ENCODE measurements around the gene SLC44A3.

The SLC44A3 gene

DNA sequence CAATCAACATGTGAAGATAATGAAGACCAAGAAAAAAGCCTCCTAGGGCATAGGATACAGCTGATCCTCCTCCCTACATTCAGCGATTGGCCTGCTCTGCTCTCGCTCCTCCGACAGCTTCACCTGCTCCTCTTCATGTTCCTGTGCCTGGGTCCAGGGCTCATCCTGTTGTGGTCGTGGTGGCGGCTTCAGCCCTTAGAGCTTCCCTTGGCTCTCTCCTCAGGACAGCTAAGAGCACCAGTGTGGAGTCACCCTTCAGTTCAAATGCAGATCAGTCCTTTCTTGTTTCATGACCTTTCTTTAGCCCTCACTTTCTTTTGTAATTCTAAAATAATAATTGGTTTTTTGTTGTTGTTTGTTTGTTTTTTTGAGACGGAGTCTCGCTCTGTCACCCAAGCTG, 88.0 kb downstream of the SLC44A3 start:
- DNase-seq (ENCODE audit: low read depth): no peak

DNA sequence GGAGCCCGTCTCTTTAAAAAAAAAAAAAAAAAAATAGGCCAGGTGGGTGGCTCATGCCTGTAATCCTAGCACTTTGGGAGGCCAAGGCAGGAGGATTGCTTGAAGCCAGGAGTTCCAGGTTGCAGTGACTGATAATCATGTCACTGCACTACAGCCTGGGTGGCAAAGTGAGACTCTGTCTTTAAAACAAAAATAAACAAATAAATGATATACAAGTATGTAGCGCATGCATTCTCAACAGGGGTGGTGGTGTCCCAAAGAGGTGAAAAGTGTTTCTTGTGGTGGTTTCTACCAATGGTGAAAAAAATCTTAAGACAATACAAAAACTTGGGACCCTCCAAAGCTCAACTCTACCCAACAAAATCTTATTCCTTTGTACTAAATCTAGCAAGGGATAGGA, 88.8 kb downstream of the SLC44A3 start:
- DNase-seq (ENCODE audit: low read depth): no peak

DNA sequence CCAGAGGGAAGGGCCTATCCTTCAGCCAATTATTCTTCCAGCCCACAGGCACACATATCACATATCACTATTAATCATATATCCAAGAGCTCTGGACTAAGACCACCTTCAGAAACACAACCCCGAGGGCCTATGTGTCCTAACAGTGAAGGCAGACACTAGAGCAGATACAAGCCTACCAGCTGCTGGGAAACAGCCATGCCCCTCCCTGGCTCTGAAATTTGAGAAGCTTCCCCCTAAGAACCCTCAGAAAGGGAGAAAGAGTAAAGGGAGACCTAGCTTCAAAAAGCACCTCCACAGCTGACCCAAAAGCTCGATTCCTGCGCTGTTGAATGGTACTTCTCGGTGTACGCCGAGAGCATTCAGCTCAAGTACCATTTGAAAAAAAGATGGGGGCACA, 89.3 kb downstream of the SLC44A3 start:
- no peak for DNase-seq (ENCODE audit: low read depth)

DNA sequence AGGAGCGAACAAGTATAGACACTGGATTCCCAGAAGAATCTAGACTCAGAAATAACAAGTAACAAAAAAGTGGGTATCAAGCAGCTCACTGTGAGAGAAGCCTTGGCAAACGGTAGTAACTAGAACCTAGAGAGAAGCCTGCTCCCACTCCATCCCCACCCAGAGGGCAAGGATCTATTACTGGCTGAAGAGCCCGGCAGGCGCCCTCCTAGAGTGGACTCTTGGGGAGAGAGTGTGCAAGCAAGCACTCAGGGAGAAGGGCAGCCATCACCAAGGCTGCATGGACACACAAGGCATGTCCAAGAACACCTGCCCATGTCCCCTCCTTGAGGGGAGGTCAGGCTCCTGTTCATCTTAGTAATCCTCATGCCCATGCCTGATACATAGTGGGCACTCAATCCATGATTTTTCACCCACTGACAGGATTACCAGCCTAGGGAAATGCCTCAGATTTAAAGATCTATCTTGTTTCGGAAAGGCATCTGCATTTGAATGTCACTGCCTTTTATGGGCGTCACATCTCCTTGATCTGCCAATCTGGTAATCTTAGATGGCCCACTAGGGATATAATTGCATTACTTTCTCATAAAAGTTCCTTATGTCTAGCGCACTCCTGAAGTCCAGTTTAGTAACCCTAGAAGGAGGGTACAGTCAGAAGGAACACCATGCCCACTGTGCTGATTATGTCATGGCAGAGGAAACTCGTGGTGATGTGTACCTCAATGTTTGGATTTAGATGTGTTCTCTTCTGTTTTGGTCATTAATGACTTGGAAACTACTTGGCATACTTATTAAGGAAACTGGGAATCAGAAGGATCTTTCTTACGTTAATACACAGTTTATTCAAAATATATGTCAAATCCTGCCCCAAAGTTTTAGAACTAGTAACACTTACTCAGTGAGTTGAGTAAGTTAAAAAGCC, 92.4 kb downstream of the SLC44A3 start:
- DNase-seq (ENCODE audit: low read depth): no peak

DNA sequence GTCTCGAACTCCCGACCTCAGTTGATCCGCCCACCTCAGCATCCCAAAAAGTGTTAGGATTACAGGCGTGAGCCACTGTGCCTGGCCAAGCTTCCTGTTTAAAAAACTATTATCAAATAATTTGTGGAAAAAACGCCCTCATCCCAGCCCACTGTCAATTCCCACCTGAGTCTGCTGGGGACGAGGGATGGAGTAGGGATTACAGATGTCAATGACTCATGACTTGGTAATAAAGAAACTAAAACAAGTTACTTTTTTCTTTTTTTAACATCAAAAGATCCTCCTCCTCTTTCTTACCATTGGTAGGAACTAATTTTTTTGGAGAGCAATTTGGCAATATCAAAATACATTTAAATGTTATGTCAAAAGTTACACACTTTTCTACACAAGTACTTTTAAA, 97.1 kb downstream of the SLC44A3 start:
- DNase-seq (ENCODE audit: low read depth): no peak

DNA sequence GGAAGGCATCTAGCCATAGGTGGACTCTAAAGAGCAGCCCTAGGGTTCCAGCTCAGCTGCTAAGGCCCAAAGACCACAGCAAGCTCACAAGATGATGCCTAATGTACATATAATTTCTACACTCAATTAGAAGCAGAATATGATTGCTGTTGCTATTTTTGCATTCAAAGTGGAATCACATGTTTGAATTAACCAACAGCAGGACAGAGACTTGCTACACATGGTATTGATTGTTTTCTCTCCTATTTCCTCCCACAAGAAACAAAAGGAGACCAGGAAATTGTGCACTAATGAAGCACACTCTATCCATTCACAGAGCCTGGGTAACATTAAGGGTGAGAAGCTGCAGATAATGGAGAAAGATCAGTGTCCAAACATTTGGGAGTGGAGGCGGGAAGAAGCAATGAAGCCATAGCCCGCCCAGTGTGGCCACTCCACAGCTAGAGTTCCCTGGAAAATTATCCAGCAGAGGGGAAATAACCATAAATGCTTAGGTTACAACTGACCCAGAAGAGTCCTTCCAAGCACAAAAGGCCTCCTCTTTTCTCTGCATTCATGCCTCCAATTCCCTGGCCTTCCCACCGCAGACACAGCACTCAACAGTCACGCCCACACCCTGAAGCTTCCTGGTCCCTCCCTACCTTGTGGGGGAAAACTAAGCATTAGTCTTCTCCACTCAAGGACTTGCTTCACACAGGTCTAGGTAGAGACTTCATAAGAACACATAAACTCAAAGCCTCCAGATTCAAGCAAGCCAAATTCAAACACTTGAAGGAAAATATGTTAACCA, 99.3 kb downstream of the SLC44A3 start:
- no peak for DNase-seq (ENCODE audit: low read depth)

DNA sequence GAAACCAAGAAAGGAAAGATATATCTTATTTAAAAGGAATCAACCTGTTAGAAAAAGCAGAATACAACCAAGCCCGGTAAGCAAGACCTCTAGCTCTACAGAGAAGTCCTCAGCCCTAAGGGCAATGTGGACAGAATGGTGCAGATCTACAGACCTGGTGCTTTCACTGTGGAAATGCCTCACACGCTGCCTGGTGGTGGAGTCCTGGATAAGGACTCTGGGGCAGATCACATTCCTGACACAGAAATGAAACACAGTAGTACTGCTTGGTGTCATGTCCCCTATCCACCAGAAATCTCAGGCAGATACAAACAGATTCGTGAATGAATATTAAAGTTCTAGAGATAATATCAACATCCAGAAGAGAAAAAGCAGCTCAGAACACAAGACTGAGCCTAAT, 99.9 kb downstream of the SLC44A3 start:
- no peak for DNase-seq (ENCODE audit: low read depth)

DNA sequence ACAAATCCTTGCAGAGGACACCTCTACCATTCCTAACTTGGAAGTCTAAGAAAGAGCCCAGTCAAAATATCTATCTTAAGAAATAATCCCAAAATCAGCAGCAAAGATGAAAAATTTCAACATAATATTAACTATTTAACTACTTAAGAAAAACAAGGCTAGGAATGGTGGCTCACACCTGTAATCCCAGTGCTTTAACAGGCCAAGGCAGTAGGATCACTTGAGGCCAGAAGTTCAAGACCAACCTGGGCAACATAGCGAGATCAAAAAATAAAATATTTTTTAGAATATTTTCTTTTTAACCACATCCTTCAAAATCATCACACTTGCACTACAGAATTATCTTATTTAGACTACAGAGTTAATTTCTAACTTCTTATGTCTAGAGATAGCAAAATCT, 101.8 kb downstream of the SLC44A3 start:
- DNase-seq (ENCODE audit: low read depth): no peak

DNA sequence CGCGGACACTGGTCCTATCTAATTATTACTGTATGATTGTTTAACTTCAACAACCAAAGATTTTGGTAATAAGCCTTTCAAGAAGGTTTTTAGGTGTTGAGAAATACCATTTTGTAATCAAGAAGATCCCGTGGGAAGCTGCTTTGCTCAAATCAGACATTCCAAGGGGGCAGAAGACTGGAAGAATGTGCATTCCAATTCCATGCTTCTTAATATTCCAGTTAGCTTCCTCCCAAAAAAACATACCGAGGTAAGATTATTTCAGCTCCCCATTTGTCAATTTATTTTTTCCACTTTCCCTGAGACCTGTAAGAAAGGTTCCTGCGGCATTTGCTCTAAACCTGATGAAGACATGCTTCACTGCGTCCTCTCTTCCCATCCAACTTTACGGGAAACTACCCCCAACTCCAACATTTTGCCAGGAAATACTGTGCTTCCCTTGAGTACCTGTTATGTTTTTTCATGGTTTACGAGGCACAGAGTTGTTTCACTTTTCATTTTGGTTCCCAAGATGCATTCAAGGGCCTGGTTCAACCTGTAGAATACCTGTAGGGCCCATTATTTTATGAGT, 102.7 kb downstream of the SLC44A3 start:
- no peak for DNase-seq (ENCODE audit: low read depth)

DNA sequence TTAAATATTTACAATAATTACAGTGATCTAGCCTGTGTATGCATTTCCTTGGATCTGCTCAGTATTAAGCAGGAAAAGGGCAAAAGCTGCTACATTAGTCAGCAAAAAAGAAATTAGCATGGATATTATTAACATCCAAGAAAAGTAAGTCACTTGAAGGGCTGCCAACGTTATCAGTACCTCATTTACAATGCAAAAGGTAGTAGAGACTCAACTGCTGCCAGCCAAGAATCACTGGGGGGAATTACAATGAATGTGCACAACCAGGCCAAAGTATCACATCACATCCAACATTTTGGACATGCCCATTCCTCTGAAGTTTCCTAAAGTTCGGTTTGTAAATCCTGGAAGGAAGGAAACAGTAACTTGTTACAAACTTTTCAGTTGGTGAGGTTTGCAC, 104.8 kb downstream of the SLC44A3 start:
- DNase-seq (ENCODE audit: low read depth): no peak

DNA sequence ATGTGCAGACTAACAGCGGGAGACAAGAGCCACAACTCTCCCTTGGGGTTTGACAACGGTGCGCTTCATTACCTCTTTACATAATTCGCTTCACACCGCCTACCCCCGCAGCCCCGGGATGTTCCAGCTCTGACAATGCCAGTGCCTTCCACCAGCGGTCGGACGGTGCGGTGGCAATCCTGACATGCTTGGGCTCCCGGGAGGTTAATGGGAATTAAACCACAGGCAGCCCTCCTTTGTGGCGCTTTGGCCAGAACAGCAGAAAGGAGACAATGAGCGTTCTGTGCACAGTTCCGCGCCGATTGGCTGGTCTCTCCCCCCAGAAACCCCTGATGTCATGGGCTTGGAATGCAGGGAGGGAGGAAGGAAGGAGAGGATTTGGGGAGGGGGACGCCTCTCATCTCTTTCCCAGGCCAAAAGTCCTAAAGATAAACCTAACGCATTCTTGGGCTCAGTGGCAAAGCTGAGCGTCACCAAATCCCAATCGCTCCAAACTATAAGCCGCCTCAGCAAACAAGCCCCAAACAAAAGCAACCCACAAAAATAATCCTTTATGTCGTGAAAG, 105.5 kb downstream of the SLC44A3 start:
- DNase-seq (ENCODE audit: low read depth): no peak

DNA sequence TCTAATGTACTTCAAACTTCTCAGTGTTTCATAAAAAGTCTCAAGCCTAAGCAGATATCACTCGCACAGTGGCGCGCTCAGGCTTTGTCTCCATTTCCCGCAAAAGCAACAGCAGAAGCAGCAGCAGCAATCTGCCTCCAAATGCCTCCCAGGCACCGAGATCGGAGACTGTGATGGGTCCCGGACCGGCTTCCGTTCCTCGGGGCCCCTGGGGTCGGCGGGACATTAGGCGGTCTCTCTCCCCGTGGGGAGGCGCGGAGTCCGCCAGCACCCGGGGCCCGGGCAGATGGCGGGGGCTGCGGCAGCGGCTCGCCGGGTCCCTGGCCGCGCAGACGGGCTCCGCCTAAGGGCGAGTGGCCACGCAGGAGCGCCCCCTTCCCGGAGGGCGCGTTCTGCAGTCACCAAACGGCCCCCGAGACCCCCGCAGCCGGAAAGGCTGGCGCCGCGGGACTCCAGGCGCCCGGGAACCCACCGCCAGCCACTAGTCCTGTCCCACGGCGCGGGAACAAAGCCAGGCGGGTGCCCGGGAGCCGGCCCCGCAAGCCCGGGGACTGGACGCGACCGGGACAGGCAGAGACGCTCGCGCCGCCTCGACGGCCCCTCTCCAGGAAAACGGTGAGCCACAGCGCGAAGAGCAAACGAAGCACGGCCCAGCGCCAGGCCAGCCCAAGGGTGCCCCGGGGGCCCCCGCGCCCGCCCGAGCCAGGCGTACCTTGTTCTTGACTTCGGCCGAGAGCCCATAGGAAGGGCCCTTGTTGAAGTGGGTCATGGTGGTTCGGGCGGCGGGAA, 106.2 kb downstream of the SLC44A3 start:
- peak; percentile 4 for DNase-seq (ENCODE audit: low read depth)

DNA sequence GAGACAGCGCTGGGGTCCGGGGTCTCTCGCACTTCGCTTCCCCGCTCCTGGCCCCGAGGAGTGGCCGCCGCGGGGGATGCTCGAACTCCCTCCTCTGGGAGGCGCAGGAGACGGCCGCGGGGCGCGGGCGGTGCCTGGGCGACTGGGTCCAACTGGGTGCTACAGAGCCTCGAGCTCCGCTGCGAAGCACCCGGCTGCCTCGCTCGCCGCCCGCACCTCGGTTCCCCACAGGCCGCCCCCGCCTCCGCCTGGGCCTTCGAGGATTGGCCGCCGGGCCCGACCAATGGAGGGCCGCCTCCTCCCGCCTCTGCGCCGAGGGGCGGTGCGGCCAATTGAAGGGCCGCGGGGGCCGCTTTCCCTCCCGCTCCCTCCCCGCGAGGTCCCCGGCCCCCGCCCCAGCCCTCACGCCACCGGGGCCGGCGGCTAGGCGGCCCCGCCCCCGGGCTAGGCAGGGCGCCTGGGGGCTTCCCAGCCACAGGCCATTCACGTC, 106.8 kb downstream of the SLC44A3 start, which contains the start of gene CNN3:
CNN3 (minus strand) TSS at position 196 of the 490 bp plus-strand sequence. CDS start 216 bp downstream, outside the sequence.
- peak; percentile 65 for DNase-seq (ENCODE audit: low read depth)

DNA sequence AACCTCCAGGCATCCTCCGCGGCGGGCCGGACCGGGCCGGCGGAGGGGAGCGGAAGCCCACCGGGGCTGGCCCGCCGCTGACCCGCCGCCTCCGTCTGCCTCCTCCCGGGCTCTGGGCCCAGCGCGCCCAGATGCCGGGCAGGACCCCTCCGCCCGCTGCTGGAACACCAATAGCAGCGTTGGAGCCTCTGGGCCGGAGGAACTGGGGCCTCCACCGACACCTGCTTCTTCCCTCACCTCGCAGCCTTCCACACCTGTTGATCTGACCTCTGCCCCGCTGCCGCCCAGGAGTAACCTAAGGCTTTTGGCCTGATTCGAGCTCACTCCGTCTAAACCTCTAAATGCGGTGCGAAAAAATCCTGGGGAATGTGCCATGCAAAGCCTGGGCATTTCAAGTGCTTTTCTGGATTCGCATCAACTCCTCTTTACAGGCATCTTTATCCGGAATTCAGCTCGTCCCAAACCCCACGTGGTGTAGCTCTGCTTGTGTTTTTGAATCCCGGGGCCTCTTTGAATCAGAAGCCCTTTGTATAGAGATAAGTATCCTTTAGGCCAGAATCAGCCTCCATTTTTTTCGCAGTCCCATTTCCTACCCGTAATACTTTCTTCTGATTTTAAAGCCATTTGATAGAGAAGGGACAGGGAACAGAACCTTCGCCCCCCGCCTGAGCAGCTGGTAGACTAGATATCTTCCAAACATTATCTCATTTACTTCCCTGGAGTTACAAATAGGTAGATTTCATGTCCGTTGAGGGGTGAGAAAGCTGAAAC, 107.4 kb downstream of the SLC44A3 start:
- DNase-seq (ENCODE audit: low read depth): no peak

DNA sequence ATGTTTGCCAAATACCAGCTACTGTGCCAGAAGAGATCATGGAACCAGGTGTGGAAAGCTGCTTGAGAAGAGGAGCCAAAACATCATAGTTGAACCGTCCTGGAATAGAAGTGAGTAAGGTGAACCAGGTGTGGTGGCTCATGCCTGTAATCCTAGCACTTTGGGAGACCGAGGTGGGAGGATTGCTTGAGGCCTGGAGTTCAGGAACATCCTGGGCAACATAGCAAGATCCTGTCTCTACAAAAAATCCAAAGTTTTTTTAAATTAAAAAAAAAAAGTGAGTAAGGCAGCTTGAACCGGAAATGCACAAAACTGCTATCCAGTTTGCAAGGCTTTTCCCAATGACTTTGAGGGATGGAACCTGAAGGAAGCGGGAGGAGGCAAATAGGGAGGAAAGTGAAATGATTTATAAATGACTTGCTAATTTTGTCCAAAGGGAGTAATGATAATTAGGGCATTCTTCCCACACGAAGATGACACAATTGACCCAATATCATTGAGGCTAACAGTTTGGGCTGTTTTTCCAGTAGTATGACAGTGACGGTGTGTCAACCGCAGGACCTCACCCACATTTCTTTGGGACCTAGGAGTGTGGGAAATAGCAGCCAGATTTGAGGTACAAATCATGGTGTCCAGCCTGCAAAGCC, 108.3 kb downstream of the SLC44A3 start:
- DNase-seq (ENCODE audit: low read depth): no peak

DNA sequence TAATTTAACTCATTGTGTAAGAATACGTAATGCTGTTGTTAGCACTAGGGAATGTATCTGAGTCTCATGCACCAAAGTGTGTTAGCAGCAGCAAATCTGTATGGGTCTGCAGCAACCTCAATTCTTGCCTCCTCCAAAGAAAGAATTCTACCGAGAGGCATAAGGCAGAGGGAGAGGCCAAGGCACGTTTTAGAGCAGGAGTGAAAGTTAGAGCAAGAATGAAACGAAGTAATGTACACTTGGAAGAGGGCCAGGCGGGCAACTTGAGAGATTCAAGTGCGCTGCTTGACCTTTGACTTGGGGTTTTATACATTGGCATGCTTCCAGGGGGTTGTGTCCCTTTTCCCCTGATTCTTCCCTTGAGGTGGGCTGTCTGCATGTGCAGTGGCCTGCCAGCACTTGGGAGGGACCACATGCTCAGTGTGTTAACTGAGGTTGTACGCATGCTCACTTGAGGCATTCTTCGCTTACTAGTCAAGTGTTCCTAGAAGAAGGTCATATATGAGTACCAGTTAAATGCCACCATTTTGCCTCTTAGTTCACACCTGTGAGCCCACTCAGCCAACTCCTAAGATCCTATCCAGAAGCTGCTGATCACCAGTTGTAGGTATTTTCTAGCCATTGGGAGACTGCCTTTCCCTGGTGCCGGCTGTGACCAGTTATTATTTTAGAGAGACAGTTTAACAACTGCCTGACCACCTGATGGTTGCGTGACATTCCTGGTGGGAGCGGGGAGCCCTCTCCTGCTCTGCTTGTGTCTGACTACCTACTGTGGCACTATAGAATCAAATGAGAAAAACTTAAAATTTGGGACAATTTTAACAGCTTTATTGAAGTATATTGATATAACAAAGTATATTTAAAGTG, 109.4 kb downstream of the SLC44A3 start:
- DNase-seq (ENCODE audit: low read depth): no peak

DNA sequence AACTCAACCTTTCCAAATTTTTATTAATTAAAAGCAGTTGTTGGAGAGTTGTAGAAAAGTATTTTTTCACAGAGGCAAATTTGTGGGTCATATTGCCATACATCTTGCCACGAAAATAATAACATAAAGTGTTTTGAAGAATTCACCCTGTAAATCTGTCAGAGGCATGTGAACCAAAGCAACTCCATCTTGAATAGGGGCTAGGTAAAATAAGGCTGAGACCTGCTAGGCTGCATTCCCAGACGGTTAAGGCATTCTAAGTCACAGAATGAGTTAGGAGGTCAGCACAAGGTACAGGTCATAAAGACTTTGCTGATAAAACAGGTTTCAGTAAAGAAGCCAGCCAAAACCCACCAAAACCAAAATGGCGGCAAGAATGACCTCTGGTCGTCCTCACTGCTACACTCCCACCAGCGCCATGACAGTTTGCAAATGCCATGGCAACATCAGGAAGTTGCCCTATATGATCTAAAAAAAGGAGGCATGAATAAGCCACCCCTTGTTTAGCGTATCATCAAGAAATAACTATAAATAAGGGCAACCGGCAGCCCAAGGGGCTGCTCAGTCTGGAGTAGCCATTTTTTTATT, 111.2 kb downstream of the SLC44A3 start:
- DNase-seq (ENCODE audit: low read depth): no peak

DNA sequence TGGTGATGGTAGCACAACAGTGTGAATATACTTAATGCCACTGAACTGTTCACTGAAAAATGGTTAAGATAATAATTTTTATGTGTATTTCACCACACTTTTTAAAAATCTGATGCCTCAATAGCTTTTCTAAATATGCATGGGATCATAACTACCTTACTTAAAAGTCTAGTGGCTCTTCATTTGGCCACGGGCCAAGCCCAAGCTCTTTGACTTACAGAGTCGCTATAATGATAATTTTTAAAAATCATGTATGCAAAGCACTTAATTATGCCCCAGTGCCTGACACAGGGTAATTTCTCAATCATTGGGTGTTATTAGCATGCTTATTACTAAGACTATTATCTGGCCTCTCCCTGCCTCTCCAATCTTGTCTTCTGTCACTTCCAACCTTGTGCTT, 114.4 kb downstream of the SLC44A3 start:
- no peak for DNase-seq (ENCODE audit: low read depth)

DNA sequence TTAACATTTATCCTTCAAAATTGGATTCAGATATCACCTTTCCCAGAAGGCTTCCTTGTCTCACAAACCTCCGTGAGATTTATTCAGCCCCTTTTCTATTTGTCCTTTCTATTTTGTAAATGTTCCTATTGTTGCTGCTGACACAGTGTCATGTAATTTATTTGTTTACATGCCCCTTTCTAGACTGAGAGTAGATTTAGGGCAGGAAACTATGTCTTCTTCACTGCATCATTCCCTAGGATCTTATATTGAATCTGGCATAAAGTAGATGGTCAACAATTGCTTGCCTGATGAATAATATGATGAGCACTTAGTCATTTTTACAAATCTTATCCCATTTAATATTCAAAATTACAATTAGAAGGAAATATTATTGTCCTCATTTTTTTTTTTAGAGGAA, 114.9 kb downstream of the SLC44A3 start:
- no peak for DNase-seq (ENCODE audit: low read depth)
